SKM-1 (cell line): ENCODE results near the gene ACSF2.

Experiments used
- DNase-seq: peaks from one replicate; lab custom pipeline; 2025; ENCODE audit not compliant: unreplicated experiment; lab: John Stamatoyannopoulos, UW

The ACSF2 gene

GRCh38 chr17:50437409-50437808, 11.4 kb downstream of the ACSF2 start:
- no peak for DNase-seq

- no peak for DNase-seq
Measured at GRCh38 chr17:50439008-50439407, 13.0 kb downstream of the ACSF2 start.

GRCh38 chr17:50440172-50440837, 14.3 kb downstream of the ACSF2 start:
- no peak for DNase-seq

GRCh38 chr17:50440838-50441829, 15.1 kb downstream of the ACSF2 start:
- DNase-seq, result no peak

- DNase-seq, result no peak
Measured at GRCh38 chr17:50443505-50443974, 17.5 kb downstream of the ACSF2 start.

- DNase-seq, result no peak
Measured at GRCh38 chr17:50444841-50445715, 19.1 kb downstream of the ACSF2 start.

- DNase-seq, result no peak
Measured at GRCh38 chr17:50445730-50446325, 19.8 kb downstream of the ACSF2 start.

- DNase-seq, result no peak
Measured at GRCh38 chr17:50447870-50448595, 22.0 kb downstream of the ACSF2 start.

- no peak for DNase-seq
Measured at GRCh38 chr17:50448643-50449042, 22.6 kb downstream of the ACSF2 start.

- no peak for DNase-seq
Measured at GRCh38 chr17:50451943-50452629, 26.1 kb downstream of the ACSF2 start.

GRCh38 chr17:50452630-50453300, 26.7 kb downstream of the ACSF2 start:
- DNase-seq, result no peak

GRCh38 chr17:50453901-50454300, 27.9 kb downstream of the ACSF2 start:
- no peak for DNase-seq

GRCh38 chr17:50457621-50458020, 31.6 kb downstream of the ACSF2 start:
- DNase-seq, result no peak

- DNase-seq, result no peak
Measured at GRCh38 chr17:50458270-50458669, 32.3 kb downstream of the ACSF2 start.

- DNase-seq, result no peak
Measured at GRCh38 chr17:50458701-50459676, 33.0 kb downstream of the ACSF2 start.

GRCh38 chr17:50459756-50460155, 33.7 kb downstream of the ACSF2 start:
- no peak for DNase-seq

GRCh38 chr17:50460831-50461526, 35.0 kb downstream of the ACSF2 start:
- DNase-seq, result no peak
